ENCODE results near the gene ERVW-1.
"Not testable (repeated sequence)": the region's sequence is repeated elsewhere in the genome, so short reads cannot be mapped to it uniquely, and the experiment has no call there.

- not testable (repeated sequence) for TF ChIP-seq FOXP2 (optimal IDR thresholded peaks at IDR 0.05; ENCODE audit: control extremely low read depth, extremely low read length, insufficient read depth); EZH2 (IDR thresholded peaks at IDR 0.05); POLR2AphosphoS5 (IDR thresholded peaks at IDR 0.05; ENCODE audit: borderline replicate concordance, low read depth, low read length)
These were observed 35.0 kb downstream of the ERVW-1 start for GRCh38 chr7:92442720-92443119.

Data from SK-N-MC (cell line).